ENCODE results near the gene DNER. TPM values are rescaled to one million over a fixed set of nuclear protein-coding genes. Genes with fewer than 3 reads are reported as not detected.

Gene DNER
- polyA plus RNA-seq, 1 experiment, result not detected

- ChIA-PET POLR2A (no interaction called here), CTCF (no interaction called here)
- H3K27ac ChIP-seq (ENCODE audit: low read depth, low read length), result no peak overlapping the region
These were observed 351.1 kb downstream of the DNER start for GRCh38 chr2:229363185-229363814.

GRCh38 chr2:229350883-229351282 lies 363.5 kb downstream of the DNER start:
- no peak for TF ChIP-seq CTCF (IDR thresholded peaks at IDR 0.05; ENCODE audit: low read depth, low read length)
- CTCF ChIA-PET, result no interaction called here
- Histone ChIP-seq H3K27me3 (ENCODE audit: control insufficient read depth, insufficient read depth, low read length) (no peaks in the 10 kb centered on the region), H3K9me3 (ENCODE audit: control insufficient read depth, insufficient read depth, low read length) (peaks cover 4% of the 10 kb centered on the region; the same call in 1 of the 2 replicates), H3K27ac (ENCODE audit: low read depth, low read length) (no peak overlapping the region), H3K4me3 (ENCODE audit: low read depth, low read length) (no peak overlapping the region)
- no peak for DNase-seq (ENCODE audit: low read depth, low spot score)
- POLR2A ChIA-PET, result no interaction called here

More at GRCh38 chr2:229363185-229363814, 351.1 kb downstream of the DNER start:
- Histone ChIP-seq H3K9me3 (ENCODE audit: control insufficient read depth, insufficient read depth, low read length) (peaks cover 4% of the 10 kb centered on the region), H3K27me3 (ENCODE audit: control insufficient read depth, insufficient read depth, low read length) (no peaks in the 10 kb centered on the region), H3K4me3 (ENCODE audit: low read depth, low read length) (no peak overlapping the region)
- TF ChIP-seq CTCF (IDR thresholded peaks at IDR 0.05; ENCODE audit: low read depth, low read length), result no peak
- DNase-seq (ENCODE audit: low read depth, low spot score), result no peak

- Histone ChIP-seq H3K27me3 (ENCODE audit: control insufficient read depth, insufficient read depth, low read length) (no peaks in the 10 kb centered on the region), H3K27ac (ENCODE audit: low read depth, low read length) (no peak overlapping the region), H3K9me3 (ENCODE audit: control insufficient read depth, insufficient read depth, low read length) (peaks cover 4% of the 10 kb centered on the region; the same call in 1 of the 2 replicates), H3K4me3 (ENCODE audit: low read depth, low read length) (no peak overlapping the region)
- DNase-seq (ENCODE audit: low read depth, low spot score), result no peak
- POLR2A ChIA-PET, result no interaction called here
- CTCF ChIA-PET, result no interaction called here
- TF ChIP-seq CTCF (IDR thresholded peaks at IDR 0.05; ENCODE audit: low read depth, low read length), result no peak
These were observed 364.1 kb downstream of the DNER start for GRCh38 chr2:229350117-229350805.

- Histone ChIP-seq H3K27me3 (ENCODE audit: control insufficient read depth, insufficient read depth, low read length) (no peaks in the 10 kb centered on the region), H3K9me3 (ENCODE audit: control insufficient read depth, insufficient read depth, low read length) (peaks cover 4% of the 10 kb centered on the region; the same call in 1 of the 2 replicates), H3K4me3 (ENCODE audit: low read depth, low read length) (no peak overlapping the region), H3K27ac (ENCODE audit: low read depth, low read length) (no peak overlapping the region)
- CTCF ChIA-PET, result no interaction called here
- POLR2A ChIA-PET, result no interaction called here
- DNase-seq (ENCODE audit: low read depth, low spot score), result no peak
- no peak for TF ChIP-seq CTCF (IDR thresholded peaks at IDR 0.05; ENCODE audit: low read depth, low read length)
These were observed 366.2 kb downstream of the DNER start for GRCh38 chr2:229348128-229348527.

- Histone ChIP-seq H3K4me3 (ENCODE audit: low read depth, low read length) (no peak overlapping the region), H3K9me3 (ENCODE audit: control insufficient read depth, insufficient read depth, low read length) (peaks cover 4% of the 10 kb centered on the region; the same call in 1 of the 2 replicates), H3K27ac (ENCODE audit: low read depth, low read length) (no peak overlapping the region), H3K27me3 (ENCODE audit: control insufficient read depth, insufficient read depth, low read length) (no peaks in the 10 kb centered on the region)
- no peak for TF ChIP-seq CTCF (IDR thresholded peaks at IDR 0.05; ENCODE audit: low read depth, low read length)
- ChIA-PET POLR2A (no interaction called here), CTCF (no interaction called here)
- no peak for DNase-seq (ENCODE audit: low read depth, low spot score)
These were observed 367.4 kb downstream of the DNER start for GRCh38 chr2:229346816-229347540.
